ENCODE measurements around the gene HEPN1. TPM values are rescaled to one million over a fixed set of nuclear protein-coding genes. Genes with fewer than 3 reads are reported as not detected.

The HEPN1 gene
- total and polyA plus RNA-seq, 10 donors, result 0.25 TPM; not detected in 9

DNA sequence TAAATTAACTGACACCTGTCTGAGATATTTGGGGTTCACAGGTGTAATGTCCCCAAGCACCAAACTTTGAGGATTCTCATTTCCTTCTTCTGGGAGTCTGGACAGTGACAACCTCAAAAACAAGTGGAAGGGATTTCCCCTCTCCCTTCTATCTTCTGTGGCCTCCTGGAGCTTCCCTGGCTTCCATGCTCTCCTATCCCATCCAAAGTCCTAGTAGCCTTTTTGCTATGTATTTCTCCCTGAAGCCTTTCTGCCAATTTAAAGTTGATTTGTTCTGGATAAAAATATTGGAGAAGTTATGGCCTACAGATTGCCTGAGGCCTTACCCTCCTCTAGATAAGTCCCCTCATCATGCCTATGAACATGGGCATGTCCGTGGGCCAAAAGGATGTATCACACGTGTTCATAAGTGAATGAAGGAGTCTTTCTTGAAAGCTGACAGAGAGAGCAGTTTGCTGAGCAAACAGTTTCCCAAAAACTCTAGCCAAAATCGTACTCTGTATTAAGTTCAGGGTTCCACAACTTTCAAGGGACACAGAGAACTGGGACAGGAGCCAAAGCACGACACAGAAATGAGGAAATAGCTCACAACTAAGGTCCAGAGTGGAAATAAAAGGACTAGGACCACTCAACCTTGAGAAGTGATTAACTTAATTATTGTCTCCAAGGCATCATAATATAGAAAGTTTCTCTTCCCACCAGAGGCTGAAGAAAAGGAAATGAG, 10.1 kb downstream of the HEPN1 start:
- intact Hi-C loops (cut with DNase I; ENCODE audit: low total_unique reads), result no loop called here
- Histone ChIP-seq H3K36me3 (no peaks in the 10 kb centered on the region), H3K27me3 (replicated peaks in 1 of 7) (no peaks in the 10 kb centered on the region), H3K4me3 (no peak overlapping the region), H3K4me1 (peaks cover 0 to 6% (median 0%) of the 10 kb centered on the region in 6 donors), H3K27ac (peak overlapping the region in 1 of 8 donors; percentile 27), H3K9me3 (no peaks in the 10 kb centered on the region)
- no peak for TF ChIP-seq POLR2AphosphoS5 (IDR thresholded peaks at IDR 0.05)
- TF ChIP-seq, protein P1, sequence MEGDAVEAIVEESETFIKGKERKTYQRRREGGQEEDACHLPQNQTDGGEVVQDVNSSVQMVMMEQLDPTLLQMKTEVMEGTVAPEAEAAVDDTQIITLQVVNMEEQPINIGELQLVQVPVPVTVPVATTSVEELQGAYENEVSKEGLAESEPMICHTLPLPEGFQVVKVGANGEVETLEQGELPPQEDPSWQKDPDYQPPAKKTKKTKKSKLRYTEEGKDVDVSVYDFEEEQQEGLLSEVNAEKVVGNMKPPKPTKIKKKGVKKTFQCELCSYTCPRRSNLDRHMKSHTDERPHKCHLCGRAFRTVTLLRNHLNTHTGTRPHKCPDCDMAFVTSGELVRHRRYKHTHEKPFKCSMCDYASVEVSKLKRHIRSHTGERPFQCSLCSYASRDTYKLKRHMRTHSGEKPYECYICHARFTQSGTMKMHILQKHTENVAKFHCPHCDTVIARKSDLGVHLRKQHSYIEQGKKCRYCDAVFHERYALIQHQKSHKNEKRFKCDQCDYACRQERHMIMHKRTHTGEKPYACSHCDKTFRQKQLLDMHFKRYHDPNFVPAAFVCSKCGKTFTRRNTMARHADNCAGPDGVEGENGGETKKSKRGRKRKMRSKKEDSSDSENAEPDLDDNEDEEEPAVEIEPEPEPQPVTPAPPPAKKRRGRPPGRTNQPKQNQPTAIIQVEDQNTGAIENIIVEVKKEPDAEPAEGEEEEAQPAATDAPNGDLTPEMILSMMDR (IDR thresholded peaks at IDR 0.05 in 8 of 11, conservative IDR thresholded peaks at IDR 0.05 in 3 of 11), result no peak
- TF ChIP-seq POLR2A (IDR thresholded peaks at IDR 0.05), result no peak
- no peak for DNase-seq
- WGBS, 5 donors, result 31 to 54% (median 41%) methylated on average over 4 of the region's 4 CpGs

DNA sequence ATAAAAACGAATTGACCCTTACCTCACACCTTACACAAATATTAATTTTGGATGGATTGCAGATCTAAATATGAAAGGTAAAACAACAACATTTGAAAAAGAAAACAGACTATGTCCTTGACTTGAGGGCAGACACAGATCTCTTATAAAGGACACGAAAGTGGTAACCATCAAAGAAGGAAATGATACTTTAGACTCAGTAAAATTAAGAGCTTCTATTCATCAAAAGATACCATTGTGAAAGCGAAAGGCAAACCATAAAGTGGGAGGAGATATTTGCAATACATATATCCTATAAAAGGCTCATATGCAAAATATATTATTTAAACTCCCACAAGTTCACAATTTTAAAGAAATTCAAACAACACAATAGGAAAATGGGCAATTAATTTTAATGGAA, 11.7 kb downstream of the HEPN1 start:
- no peaks in the 10 kb centered on the region for H3K36me3 ChIP-seq
- intact Hi-C loops (cut with DNase I; ENCODE audit: low total_unique reads), result no loop called here
- WGBS, 5 donors, result 50 to 61% (median 55%) methylated on average over 3 of the region's 3 CpGs
- peaks cover 0 to 13% (median 0%) of the 10 kb centered on the region in 7 donors for H3K27me3 ChIP-seq (replicated peaks in 1 of 7)
- TF ChIP-seq, protein P1 (IDR thresholded peaks at IDR 0.05 in 8 of 11, conservative IDR thresholded peaks at IDR 0.05 in 3 of 11), result no peak
- TF ChIP-seq POLR2A (IDR thresholded peaks at IDR 0.05) (no peak), POLR2AphosphoS5 (IDR thresholded peaks at IDR 0.05) (no peak)
- DNase-seq, result no peak
- no peaks in the 10 kb centered on the region for H3K9me3 ChIP-seq
- H3K27ac ChIP-seq, result no peak overlapping the region
- H3K4me1 ChIP-seq, result peaks cover 0 to 6% (median 0%) of the 10 kb centered on the region in 6 donors
- H3K4me3 ChIP-seq, result no peak overlapping the region

DNA sequence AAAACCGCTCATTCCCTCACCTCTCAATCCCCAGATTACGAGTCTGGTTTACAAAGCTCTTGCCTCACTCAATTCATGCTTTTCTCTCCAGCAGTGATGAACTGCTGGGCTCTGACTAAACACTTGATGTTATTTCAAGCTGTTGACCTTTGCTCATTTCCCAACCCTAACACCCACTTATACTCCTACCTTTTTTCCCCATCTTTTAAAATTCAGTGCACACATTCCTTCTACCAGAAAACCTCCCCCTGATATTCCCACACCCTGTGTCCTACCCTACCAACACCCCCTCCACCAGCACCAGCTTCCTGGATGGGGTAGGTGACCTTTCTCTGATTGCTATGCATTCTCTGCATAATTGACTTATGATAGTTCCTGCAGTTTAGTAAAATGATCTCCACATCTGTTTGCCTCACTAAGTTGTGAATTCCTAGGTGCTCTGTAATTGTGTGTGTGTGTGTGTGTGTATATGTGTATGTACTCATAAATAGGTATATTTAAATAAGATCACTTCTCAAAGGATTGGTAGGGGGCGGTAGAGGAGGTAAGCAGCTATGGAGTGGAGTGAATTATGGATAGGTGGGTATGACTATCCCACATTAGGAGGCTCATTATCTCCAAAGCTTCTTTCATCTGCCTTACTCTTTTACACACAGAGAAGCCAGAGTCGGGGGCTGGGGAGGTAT, 16.0 kb downstream of the HEPN1 start:
- no peaks in the 10 kb centered on the region for H3K9me3 ChIP-seq
- 78 to 89% (median 87%) methylated on average over 4 of the region's 4 CpGs for WGBS, 5 donors
- no peaks in the 10 kb centered on the region for H3K36me3 ChIP-seq
- no peak for DNase-seq
- TF ChIP-seq, protein P1 (IDR thresholded peaks at IDR 0.05 in 8 of 11, conservative IDR thresholded peaks at IDR 0.05 in 3 of 11), result no peak
- TF ChIP-seq POLR2AphosphoS5 (IDR thresholded peaks at IDR 0.05), result no peak
- H3K27me3 ChIP-seq (replicated peaks in 1 of 7), result peaks cover 0 to 35% (median 0%) of the 10 kb centered on the region in 7 donors
- no peak overlapping the region for H3K4me3 ChIP-seq
- no peaks in the 10 kb centered on the region for H3K4me1 ChIP-seq
- no peak overlapping the region for H3K27ac ChIP-seq
- intact Hi-C loops (cut with DNase I; ENCODE audit: low total_unique reads), result no loop called here
